GM12873 (cell line): ENCODE results near the gene QSOX1.

Source experiments
- TF ChIP-seq, protein P1 (sequence below): IDR thresholded peaks from 2 replicates; pipeline ENCODE4 v1.5.1; 2012; ENCODE audit warnings: low read depth, mild to moderate bottlenecking, moderate library complexity, low read length, control low read depth; ENCODE audit not compliant: insufficient read depth; ENCODE audit errors: missing control alignments

Gene QSOX1

DNA sequence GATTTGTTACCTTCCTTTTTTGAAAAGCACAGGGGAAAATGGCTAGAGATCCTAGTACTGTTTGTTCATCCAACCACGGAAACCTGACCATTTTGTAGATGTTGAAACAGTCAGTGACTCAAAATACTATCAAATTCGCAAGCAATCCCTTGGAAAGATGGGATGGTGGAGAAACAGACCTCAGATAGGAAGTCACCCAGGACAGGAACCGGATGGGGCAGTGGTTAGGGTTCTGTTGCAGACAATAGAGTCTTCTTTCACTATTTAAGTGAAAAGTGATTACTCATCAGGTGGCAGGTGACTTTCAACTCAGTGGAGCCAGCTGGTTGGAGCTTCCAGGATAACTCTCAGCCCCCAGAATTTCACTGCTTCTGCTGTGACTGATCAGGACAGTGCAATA, 92.4 kb downstream of the QSOX1 start:
- TF ChIP-seq, protein P1, sequence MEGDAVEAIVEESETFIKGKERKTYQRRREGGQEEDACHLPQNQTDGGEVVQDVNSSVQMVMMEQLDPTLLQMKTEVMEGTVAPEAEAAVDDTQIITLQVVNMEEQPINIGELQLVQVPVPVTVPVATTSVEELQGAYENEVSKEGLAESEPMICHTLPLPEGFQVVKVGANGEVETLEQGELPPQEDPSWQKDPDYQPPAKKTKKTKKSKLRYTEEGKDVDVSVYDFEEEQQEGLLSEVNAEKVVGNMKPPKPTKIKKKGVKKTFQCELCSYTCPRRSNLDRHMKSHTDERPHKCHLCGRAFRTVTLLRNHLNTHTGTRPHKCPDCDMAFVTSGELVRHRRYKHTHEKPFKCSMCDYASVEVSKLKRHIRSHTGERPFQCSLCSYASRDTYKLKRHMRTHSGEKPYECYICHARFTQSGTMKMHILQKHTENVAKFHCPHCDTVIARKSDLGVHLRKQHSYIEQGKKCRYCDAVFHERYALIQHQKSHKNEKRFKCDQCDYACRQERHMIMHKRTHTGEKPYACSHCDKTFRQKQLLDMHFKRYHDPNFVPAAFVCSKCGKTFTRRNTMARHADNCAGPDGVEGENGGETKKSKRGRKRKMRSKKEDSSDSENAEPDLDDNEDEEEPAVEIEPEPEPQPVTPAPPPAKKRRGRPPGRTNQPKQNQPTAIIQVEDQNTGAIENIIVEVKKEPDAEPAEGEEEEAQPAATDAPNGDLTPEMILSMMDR, result no peak

DNA sequence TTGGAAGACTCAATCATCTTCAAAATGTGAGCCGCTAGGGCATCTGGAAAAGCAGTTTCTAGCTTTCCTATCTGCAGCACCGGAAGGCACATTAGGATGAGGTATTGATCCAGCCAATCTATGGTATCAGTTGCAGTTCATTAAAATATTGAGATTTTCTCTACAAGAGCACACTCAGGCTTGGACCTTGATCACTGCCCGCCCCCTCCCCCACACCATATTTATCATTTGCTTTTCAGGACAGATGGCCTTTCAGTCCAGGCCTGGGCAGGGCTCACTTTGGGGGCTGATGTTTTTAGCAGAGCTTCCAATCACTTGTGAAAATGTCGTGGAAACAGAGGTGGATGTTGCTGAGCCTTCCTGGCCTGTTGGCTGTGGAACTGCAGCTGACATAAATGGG, 92.9 kb downstream of the QSOX1 start:
- TF ChIP-seq, protein P1, result no peak

- TF ChIP-seq, protein P1, result no peak
These were observed 93.5 kb downstream of the QSOX1 start for GRCh38 chr1:180248176-180248575.

DNA sequence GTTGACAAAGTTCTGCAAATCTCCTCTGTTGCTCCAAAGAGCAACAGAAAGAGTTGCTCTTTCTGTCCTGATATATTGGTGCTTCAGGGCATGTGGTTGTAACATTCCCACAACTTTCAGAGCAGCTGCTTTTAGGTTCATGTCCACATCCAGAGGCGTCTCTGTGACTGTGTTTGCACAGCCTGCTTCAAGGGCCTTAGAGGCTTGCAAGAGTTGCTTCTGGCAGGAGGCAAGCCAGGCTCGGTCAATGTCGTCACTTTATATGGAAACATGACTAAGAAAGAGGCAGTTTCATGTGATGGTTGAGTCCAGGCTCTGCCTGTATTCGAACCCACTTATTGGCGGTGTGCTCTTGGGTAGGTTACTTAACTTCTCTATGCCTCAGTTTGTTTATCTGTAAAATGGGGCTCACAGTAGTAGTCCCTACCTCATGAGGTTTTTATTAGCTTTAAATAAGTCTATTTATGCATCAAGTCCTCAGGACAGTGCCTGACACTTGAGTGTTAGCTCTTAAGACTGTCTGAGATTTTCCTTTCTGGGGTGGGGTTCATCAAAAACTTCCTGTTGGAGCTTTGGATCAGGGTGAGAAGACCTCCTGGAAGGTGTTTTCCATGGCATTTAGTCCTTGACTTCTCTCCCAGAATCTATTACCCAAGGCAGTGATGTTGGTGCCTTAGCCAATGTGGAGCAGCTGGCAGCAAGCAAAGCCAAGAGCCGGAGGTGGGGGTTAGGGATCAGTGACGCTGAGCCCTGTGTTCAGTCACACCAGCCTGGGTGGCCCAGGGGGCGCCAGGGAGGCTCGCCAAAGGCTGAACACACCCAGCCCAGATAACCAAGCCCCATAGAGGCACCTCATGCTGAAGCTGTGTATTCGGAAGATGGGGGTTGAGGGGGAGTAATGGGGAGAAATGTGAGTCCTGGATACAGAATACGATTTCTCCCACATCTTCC, 94.3 kb downstream of the QSOX1 start:
- TF ChIP-seq, protein P1, result peak; percentile 34

- TF ChIP-seq, protein P1, result no peak
These were observed 95.2 kb downstream of the QSOX1 start for GRCh38 chr1:180249725-180250498.

- TF ChIP-seq, protein P1, result no peak
These were observed 95.8 kb downstream of the QSOX1 start for GRCh38 chr1:180250499-180250770.

DNA sequence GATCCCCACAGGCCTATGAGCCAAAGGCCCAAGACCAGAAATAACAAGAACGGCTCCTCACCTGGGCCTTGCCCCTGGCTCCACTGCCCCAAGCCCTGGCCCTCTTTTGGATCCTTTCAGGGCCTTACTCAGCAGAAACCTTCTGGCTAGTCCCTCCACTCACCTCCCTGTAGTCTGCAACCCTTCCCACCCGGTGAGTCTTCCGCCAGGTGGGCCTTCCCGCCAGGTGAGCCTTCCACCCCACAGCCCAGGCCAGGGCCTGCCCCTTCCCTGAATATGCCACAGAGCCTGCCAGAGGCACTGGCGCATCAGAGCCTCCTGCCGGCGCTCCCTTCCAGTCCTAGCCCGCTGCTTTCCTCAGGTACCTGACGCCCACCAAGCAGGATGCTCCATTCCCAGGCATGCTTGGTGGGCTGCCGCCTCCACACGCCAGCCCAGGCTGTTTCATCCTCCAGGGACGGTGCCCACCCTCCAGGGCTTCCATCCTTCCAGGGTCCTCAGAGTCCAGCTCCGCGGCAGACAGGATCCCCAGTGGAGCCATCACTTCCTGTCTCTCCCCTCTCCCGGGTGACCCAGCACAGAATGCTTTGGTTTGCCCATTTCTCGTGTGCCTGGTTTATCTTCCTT, 96.3 kb downstream of the QSOX1 start:
- TF ChIP-seq, protein P1, result no peak
